Nephron progenitor cell (in vitro differentiated cells): ENCODE data around the gene ACVR1B.

Experiments used
- DNase-seq: peaks from one replicate; pipeline ENCODE4 v3.0.0; 2021
- H3K27ac Mint-ChIP-seq: 2 replicates; pipeline ENCODE4 v1.8.0; 2021; ENCODE audit warnings: mild to moderate bottlenecking, moderate library complexity, mixed read lengths
- H3K27me3 Mint-ChIP-seq: 2 replicates; pipeline ENCODE4 v1.8.0; 2021; ENCODE audit warnings: mild to moderate bottlenecking, low read depth, mixed read lengths; ENCODE audit not compliant: poor library complexity
- H3K36me3 Mint-ChIP-seq: 2 replicates; pipeline ENCODE4 v1.8.0; 2021; ENCODE audit warnings: low read depth, mixed read lengths
- H3K4me1 Mint-ChIP-seq: 2 replicates; pipeline ENCODE4 v1.8.0; 2021; ENCODE audit warnings: mixed read lengths
- H3K4me3 Mint-ChIP-seq: 2 replicates; pipeline ENCODE4 v1.8.0; 2021; ENCODE audit warnings: mild to moderate bottlenecking, moderate library complexity, mixed read lengths
- H3K9me3 Mint-ChIP-seq: 2 replicates; pipeline ENCODE4 v1.8.0; 2021; ENCODE audit warnings: mild to moderate bottlenecking, moderate library complexity, mixed read lengths
- CTCF ChIP-seq: fragments of 200-600 bp; sonication (generic); IDR thresholded peaks from 2 replicates; pipeline ENCODE4 v1.5.0; 2021; ENCODE audit warnings: antibody characterized with exemption

ACVR1B gene

GRCh38 chr12:51951199-51951842 lies at the start of gene ACVR1B:
Gene ACVR1B (plus strand): TSS chr12:51951699. CDS start chr12:51951744, 45 bp downstream.
- DNase-seq, result peak; percentile 90
- Mint-ChIP-seq H3K36me3 (peaks cover 13% of the 10 kb centered on the region), H3K4me3 (peak within 1 kb of the TSS; percentile 90)

GRCh38 chr12:51901881-51902280 lies 49.6 kb upstream of the ACVR1B start:
- Mint-ChIP-seq H3K4me1 (peaks cover 35% of the 10 kb centered on the region), H3K27me3 (peaks cover 7% of the 10 kb centered on the region), H3K4me3 (no peak overlapping the region), H3K9me3 (peaks cover 5% of the 10 kb centered on the region), H3K27ac (no peak overlapping the region), H3K36me3 (peaks cover 5% of the 10 kb centered on the region)
- DNase-seq, result no peak
- no peak for TF ChIP-seq CTCF

More at GRCh38 chr12:51951199-51951842, at the start of gene ACVR1B:
- H3K27ac Mint-ChIP-seq, result peak within 1 kb of the TSS; percentile 17
- peaks cover 47% of the 10 kb centered on the region for H3K4me1 Mint-ChIP-seq
- no peak for TF ChIP-seq CTCF
- H3K27me3 Mint-ChIP-seq, result peaks cover 42% of the 10 kb centered on the region
- peaks cover 3% of the 10 kb centered on the region for H3K9me3 Mint-ChIP-seq

- TF ChIP-seq CTCF, result no peak
- Mint-ChIP-seq H3K4me3 (no peak overlapping the region), H3K36me3 (peaks cover 5% of the 10 kb centered on the region), H3K27ac (no peak overlapping the region), H3K27me3 (peaks cover 3% of the 10 kb centered on the region), H3K4me1 (peaks cover 48% of the 10 kb centered on the region), H3K9me3 (peaks cover 5% of the 10 kb centered on the region)
- no peak for DNase-seq
These were observed 46.5 kb upstream of the ACVR1B start for GRCh38 chr12:51904951-51905470.

GRCh38 chr12:51905471-51906429 lies 45.7 kb upstream of the ACVR1B start:
- DNase-seq, result no peak
- Mint-ChIP-seq H3K9me3 (peaks cover 5% of the 10 kb centered on the region), H3K4me3 (no peak overlapping the region), H3K4me1 (peaks cover 55% of the 10 kb centered on the region), H3K36me3 (peaks cover 5% of the 10 kb centered on the region), H3K27me3 (peaks cover 3% of the 10 kb centered on the region), H3K27ac (no peak overlapping the region)
- no peak for TF ChIP-seq CTCF

GRCh38 chr12:51906430-51907082 lies 44.9 kb upstream of the ACVR1B start:
- peaks cover 56% of the 10 kb centered on the region for H3K4me1 Mint-ChIP-seq
- no peak overlapping the region for H3K4me3 Mint-ChIP-seq
- H3K27ac Mint-ChIP-seq, result no peak overlapping the region

More at GRCh38 chr12:51906430-51907082, 44.9 kb upstream of the ACVR1B start:
- DNase-seq, result no peak
- Mint-ChIP-seq H3K9me3 (peaks cover 3% of the 10 kb centered on the region), H3K36me3 (peaks cover 3% of the 10 kb centered on the region), H3K27me3 (peaks cover 3% of the 10 kb centered on the region)
- TF ChIP-seq CTCF, result no peak
